NCI-H345 treated with DMSO at 0.1 percent for 48 hours (cell line): Measurements from ENCODE around the gene MYO15B.

Source experiments
- DNase-seq: peaks from one replicate; lab custom pipeline; 2025; ENCODE audit not compliant: unreplicated experiment; lab: John Stamatoyannopoulos, UW

MYO15B gene

DNA sequence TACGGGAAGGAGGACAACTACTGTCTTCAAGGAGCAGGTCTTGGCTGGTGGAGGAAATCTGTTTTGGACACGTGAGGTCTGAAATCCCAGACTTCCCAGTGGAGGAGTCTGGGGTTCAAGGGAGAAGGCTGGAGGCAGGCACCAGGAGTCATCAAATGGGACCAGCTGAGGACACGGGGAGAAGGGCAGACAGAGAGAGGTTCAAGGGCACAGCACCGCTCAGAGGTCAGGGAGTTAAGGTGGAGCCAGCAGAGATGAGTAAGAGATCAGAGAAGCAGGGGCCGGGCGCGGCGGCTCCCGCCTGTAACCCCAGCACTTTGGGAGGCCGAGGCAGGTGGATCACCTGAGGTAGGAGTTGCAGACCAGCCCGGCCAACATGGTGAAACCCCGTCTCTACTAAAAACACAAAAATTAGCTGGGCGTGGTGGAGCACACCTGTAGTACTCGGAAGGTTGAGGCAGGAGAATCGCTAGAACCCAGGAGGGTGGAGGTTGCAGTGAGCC lies 35.2 kb downstream of the MYO15B start:
- no peak for DNase-seq

DNA sequence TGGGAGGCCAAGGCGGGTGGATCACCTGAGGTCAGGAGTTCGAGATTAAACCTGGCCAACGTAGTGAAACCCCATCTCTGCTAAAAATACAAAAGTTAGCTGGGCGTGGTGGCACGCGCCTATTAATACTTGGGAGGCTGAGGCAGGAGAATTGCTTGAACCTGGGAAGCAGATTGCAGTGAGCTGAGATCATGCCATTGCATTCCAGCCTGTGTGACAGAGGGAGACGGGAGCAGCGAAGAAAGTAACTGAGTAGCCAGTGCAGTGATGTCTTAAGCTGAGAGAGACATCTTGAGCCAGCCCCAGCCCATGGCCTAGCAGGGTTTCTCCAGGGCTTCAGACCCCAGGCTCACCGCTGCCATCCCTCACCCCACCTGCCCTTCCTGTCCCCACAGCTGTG lies 35.8 kb downstream of the MYO15B start:
- no peak for DNase-seq

DNA sequence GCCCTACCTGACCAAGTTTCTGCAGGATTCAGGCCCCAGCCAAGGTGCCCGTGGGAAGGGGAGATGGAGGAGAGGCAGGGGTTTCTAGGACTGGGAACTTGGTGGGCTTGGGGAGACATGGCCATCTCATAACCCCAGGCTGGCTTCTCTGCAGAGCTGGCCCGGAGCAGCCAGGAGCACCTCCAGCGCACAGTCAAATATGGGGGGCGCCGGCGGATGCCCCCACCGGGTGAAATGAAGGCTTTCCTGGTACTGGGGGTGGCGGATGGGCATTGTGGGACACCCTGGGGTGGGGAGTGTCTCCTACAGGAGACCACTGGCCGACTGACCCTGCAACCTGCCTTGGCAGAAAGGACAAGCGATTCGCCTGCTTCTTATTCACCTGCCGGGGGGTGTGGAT lies 36.4 kb downstream of the MYO15B start:
- no peak for DNase-seq

DNA sequence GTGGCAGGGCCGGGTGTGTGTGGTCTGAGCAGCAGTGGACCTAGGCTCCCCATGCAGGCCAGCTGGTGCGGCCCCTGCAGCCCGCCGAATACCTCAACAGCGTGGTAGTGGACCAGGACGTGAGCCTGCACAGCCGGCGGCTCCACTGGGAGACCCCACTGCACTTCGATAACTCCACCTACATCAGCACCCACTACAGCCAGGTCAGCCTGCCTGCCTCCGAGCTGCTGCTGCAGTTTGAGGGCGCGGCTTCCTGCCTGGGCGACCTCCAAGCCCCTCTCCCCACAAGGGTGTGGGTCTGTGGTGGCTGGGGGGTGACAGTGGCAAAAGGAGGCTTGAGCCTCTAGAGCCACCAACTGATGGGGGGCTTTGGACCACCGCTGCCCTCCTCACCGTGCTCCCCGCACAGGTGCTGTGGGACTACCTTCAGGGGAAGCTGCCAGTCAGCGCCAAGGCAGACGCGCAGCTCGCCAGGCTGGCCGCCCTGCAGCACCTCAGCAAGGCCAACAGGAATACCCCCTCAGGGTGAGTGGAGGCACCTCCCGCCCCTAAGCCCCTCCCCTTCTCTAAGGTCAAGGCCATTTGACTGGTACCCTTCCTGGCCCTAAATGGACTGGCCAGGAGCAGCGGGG lies 37.2 kb downstream of the MYO15B start:
- no peak for DNase-seq

DNA sequence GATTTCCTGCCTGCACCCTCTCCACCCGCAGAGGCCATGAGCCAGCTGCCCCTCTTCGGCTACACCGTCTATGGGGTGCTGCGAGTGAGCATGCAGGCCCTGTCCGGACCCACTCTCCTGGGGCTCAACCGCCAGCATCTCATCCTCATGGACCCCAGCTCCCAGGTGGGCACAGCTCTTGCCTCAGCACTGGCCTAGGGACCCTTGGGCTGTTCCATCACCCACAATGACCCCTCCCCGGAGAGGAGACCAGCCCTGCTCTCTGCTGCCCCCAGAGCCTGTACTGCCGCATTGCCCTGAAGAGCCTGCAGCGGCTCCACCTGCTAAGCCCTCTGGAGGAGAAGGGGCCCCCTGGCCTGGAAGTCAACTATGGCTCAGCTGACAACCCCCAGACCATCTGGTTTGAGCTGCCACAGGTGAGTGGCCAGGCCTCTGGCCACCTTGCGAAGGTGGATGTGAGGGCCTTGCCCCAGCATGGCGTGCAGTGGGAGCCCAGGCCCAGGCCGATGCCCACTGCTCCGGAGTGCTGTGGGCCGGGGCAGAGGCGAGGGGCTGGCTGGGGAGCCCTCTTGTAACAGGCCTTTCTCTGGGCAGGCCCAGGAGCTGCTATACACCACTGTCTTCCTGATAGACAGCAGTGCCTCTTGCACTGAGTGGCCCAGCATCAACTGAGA lies 38.4 kb downstream of the MYO15B start:
- no peak for DNase-seq

DNA sequence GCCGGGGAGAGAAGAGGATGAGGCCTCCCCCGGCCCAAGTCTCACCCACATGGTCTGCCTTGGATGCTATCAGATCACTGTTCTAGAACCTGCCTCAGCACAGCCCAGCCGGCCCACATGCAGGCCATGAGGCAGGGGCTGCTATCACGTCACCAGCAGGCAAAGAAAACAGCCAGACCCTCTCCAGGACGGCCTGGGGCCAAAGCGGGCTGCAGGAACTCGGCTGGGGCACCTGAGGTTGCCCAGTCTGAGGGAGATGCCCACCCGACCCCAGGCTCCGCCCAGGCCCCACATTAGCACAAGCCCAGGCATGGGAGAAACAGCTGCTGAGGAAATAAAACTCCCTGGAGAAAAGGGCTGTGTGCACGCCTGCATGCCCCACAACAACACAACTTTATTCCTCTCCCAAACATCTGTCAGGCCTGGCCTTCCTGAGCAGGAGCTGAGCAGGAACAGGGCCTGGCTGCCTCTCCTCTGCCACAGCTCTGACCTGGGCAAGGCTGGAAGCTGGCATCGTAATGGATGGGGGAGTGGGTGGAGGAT lies 39.0 kb downstream of the MYO15B start:
- no peak for DNase-seq

DNA sequence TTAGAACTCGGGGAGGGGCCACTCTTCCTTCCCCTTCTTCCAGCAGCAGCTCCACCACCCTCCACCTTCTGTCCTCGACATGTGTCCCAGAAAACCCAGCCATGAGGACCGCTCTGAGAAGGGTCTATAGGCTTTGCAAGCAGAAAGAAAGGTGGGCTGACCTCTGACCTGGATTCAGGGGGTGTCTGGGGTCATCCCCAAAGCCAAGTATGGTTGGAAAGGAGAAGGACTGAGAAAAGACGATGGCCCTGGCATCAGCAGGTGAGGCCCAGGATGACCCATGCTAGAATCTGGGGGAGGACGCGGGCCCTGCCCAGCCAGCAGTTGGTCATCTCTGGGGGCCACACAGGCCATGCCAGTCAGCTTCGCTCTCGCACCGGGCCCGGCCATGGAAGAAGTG lies 39.5 kb downstream of the MYO15B start:
- DNase-seq: no peak

DNA sequence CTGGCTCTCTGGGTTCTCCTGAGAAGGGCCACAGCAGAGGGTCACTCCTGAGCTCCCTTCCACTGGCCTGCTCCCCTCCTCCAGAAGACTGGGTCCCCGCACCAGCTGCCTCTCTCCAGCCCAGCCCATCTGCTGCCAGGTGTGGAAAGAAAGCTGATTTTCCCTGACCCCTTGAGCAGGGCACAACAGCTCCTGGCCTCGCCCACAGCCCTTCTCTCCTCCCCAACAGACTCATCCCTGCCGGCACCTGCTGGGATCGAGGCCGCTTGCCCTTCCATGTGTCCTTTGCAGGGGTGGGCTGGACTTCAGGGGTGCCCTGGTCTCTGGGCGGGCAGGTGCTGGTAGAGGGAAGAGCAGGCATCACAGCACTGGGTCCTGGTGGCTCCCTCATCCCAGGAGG lies 40.8 kb downstream of the MYO15B start:
- no peak for DNase-seq

DNA sequence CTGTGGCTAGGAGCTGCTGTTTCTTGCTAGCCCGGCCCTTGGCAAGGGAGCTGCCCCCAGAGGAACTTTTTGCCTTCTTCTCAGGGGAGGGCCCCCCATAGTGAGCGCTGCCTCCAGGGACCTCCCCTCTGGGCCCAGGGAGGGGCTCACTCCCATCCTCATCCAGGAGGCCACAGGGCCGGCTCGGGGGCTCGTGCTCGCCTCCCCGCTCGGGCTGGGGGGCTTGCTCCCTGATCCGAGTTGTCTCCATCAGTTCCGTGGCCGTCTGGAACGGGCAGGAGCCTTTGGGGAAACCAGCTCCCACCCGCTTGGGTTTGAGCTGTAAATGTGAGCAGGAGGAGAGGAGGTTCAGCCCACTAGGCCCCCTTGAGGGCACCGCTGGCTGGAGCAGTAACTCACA lies 41.6 kb downstream of the MYO15B start:
- no peak for DNase-seq

DNA sequence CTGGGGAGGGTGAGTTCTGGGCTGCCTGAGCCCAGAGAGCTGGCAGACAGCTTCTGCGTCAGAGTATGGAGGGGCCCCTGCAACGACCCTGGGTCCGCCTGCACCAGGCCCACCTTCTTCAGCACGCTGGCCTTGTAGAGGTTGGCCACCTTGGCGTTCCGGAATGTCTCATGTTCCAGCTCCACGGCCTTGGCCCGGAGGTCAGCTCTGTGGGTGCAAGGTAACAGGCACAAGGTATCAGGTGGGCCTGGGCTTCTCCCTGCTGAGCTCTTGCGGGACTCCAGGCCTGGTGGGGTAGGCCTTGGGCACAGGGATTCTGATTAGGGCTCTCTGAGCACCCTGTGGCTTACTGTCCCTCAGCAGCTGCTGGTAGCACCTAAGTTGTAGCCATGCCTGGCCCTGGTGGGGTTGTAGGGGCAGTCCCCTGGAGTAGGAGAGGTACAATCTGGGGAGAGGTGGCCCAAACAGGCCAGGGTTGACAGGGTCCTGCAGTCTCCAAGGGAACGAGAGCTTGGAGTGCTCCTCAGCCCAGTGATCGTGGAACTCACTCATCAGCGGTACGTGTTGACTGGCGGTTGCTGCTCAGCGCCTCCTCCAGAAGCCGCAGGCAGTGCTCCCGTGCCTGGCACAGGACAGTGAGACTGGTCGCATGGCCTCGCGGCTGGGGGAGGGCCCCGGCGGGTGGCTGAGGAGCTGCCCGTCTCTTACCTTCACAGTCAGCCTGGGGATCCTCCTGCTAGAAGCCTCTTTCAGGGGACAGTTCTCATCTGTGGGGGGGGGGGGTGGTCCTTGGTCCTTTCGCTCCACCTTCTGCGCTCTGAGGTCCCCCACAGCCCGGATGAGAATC lies 42.7 kb downstream of the MYO15B start:
- no peak for DNase-seq

DNA sequence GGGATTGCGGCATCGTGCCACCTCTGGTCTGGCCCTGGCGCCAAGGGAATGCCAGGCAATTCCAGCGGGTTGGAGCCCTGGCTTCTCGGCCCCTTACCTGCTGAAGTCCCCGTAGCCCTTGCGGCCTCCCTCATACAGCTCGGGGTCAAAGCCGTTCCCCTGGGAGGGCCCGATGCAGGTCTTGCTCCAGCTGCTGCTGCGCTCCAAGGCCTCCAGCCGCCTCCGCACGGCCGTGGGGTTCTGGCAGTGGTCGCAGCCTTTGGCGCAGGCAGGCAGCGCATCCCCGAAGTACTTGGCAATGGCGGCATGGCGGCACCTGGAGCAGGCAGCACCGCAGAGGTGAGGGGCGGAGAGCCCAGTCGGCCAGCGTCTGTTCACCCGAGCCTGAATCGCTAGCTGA lies 43.8 kb downstream of the MYO15B start:
- DNase-seq: no peak

DNA sequence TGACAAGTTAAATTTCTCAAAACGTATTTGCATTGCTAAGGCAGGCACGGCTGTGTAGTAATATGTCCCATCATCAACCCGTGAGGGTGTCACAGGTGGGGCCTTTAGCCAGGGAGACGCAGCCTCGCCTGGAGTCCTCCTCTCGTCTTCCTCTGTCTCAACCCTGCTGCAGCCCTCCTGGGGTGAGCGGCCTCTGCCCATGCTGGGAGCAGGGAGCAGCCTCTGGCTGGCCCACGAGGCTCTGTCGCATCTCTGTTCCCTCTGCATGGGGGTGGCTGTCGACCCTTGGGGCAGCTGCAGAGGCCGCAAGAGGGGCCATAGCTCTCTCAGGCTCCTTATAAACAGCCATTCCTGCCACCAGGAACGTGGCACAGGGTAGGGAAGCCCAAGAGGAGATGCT lies 44.8 kb downstream of the MYO15B start:
- no peak for DNase-seq

DNA sequence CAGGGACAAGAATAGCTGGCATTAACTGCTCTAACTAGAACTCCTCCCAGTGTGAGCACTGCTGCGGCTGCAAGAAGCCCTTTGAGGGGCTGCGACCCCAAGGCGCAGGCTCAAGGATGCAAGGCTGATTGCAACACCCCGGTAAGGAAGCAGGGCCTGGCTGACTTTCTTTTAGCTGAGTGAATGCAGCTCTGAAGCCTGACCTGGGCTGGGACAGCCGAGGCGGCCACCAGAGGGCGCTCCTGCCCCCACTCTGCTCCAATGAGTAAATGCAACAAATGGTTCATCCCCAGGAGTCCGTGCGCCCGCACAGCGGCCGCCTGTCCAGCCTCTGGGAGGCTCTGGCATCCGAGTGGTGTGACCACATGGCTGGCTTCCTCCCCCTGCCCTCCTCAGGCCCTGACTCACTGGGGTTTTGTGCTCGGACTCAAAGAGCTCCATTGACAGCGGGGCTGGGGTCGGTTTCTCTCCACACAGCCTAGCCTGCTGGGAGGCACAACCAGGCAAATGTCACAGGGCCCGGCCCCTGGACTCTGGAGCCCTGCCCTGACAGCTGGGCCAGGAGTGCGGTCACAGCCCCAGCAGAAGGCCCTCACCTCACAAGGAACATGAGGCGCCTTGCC lies 45.4 kb downstream of the MYO15B start, which contains the start of gene SMIM5:
Gene SMIM5, plus strand, starts transcription at position 572 of the 623 bp plus-strand sequence. CDS start 6,768 bp downstream, outside the sequence.
- DNase-seq: peak; percentile 43

DNA sequence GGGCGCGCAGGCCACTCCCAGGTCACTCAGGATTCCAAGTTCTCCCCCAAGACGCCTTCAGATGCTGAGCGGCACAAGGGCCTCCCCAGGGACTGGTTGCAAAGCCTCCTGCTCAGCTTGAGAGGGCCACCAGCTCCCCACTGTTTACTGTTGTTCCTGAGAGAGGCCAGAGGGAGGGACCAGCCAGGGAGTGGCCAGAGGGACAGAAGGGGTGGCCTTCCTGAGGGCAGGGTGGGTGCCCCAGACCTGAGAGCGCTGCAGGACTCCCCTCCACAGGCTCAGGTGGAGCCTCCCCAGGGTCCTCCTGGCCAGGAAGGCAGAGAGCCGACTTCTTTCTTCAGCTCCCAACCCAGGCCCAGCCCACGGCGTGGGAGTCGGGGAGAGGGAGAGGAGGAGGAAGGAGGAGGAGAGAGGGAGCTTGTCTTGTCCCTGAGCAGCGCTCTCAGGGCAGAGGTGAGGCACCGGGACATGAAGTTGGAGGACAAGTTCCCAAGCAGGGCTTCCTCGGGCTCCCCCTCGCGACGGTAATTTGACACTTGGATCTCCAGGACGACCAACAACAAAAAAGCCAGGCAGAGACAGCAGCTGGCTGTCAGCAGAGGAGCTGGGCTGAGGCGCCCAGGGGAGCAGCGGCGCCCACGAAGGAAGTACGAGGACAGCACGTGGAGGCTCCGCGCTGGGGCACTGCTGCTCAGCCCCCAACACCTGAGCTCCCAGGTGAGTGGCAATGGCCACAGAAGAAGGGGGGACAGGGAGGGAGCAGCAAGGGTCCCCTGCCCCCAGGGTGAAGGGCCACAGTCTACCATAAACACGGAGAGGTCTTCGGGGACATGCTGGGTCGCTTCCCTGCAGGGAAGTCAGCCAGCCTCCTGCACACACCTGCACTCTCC lies 46.1 kb downstream of the MYO15B start:
- peak; percentile 93 for DNase-seq

DNA sequence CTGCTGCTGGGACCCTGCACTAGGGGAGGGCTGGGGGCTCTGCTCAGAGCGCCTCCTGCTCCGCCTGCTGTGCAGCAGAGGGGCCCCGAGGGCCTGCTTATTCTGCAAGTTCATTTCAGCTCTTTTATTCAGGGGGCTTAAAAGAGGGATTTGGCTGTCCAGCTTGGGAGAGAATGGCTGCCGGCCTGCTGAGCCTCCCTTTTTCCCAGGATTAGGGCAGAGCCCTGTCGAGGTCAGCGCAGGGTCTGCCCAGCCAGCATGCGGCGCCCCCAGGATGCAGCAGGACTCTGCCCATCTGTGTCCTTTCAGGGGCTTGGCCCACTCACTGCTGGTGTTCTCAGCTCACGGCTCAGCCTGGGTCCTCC lies 46.8 kb downstream of the MYO15B start:
- no peak for DNase-seq

DNA sequence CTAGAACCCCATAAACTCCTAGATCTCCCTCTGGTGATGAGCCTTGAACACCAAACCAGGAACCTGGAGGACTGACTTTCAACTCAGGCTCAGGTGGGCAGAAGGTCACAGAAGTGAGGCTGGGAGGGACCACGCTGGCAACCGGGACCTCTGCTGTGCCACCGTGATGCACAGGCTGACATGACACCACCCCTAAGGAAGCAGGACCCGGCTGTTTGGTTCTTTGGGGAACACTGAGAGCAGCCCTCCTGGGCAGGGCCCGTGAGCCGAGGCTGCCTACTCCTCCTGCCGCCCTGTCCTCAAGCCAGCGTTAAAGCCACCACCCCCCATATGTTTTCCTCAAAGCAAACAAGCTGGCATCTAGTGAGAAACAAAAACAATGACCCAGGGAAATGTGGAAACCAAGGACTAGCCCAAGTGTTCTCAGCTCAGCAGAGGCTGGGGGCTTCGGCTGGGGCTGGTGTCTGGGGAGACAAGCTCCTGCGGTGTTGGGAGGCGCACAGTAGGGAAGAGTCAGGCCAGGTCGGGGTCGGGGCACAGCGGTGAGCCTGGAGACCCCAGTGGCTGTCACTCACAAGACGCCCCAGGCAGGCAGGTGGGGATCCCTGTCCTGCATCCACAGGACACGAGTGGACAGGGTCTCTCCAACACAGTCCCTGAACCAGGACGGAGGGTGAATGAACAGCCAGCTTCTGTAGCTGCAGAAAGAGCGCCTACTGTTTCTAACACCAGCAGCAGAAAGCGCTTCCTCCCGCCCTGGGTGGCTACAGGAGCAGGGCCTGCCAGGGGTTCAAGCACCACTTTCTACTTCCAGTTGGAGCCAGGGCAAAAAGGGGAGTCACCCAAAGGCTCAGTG lies 47.4 kb downstream of the MYO15B start:
- DNase-seq: no peak

DNA sequence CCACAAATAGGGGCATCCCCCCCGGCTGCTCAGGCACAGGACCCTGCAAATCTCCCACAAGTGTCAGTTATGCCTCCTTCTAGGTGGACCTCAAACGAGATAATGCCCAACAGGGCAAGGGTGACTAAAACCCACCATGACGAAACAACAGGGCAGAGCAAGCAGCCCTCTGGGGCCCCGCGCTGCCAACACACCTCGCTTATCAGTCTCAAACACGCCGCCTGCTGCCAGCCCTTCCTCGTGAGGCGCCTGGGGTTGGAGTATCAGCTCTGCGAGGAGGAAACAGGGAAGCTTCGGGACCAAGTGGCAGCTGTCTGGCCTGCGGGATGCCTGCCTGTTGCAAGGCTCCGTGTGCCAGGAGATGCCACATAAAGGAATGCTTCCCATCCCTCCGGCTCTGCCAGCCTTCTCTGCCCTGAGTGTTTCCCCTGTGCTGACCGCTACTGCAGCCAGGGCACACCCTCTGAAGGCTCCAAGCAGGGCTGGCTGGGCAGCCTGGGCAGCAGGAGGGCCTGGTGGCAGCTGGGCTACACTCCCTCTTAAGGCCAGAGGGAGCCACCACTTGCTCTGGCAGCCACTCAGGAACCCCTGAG lies 48.1 kb downstream of the MYO15B start:
- no peak for DNase-seq

DNA sequence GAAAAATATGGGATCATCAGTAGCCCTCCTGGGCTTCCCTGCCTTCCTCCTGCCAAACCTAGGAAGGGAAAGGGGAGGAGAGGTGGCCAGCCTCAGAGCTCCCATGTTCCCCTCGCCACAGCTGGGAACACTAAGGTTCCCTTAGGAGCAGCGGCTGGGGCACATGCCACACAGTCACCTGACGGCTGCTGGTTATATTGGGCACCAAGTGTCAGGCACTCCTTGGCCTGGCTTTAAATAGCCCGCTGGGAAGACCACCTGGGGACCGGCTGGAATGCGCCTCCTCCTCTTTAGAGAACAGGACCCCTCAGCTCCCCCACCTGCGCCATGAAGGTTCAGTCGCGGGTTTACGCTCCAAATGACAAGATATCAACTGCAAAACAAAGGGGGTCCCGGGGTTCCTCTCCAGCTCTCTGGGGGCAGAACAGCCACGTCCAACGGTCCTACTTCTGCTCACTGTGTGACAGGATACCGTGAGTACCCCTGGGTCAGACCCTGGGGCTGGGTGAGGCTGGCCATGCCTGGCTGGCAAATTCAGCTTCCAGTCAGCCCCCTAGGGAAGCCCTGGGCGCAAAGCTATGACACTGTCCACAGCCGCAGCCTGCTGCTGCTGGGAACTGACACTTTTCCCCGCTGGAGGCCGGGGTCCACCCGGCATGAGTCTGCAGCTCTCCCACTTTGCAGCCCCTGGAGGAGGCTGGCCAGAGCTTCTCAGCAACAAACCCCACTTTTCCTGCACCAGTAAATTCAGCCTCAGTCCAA lies 49.0 kb downstream of the MYO15B start:
- DNase-seq: no peak
